Progenitor cell of endocrine pancreas (in vitro differentiated cells): ENCODE measurements around the gene MACROD2. TPM values are rescaled to one million over a fixed set of nuclear protein-coding genes. Genes with fewer than 3 reads are reported as not detected.

Experiments
- DNase-seq: peaks from one replicate; pipeline ENCODE4 v3.0.0; 2021; ENCODE audit warnings: low spot score; ENCODE audit not compliant: unreplicated experiment
- H3K27ac Mint-ChIP-seq: 2 replicates; pipeline ENCODE4 v1.8.0; 2021; ENCODE audit warnings: mild to moderate bottlenecking, moderate library complexity, mixed read lengths
- H3K27me3 Mint-ChIP-seq: 2 replicates; pipeline ENCODE4 v1.8.0; 2021; ENCODE audit warnings: mixed read lengths
- H3K36me3 Mint-ChIP-seq: 2 replicates; pipeline ENCODE4 v1.8.0; 2022; ENCODE audit warnings: mixed read lengths; ENCODE audit not compliant: insufficient read depth
- H3K4me1 Mint-ChIP-seq: 2 replicates; pipeline ENCODE4 v1.8.0; 2021; ENCODE audit warnings: low read depth, mixed read lengths
- H3K4me3 Mint-ChIP-seq: 2 replicates; pipeline ENCODE4 v1.8.0; 2021; ENCODE audit warnings: low read depth, mild to moderate bottlenecking, moderate library complexity, mixed read lengths
- H3K9me3 Mint-ChIP-seq: 2 replicates; pipeline ENCODE4 v1.8.0; 2021; ENCODE audit warnings: low read depth, mixed read lengths
- CTCF ChIP-seq: fragments of 200-600 bp; sonication (generic); IDR thresholded peaks from one replicate; pipeline ENCODE4 v1.5.0; 2021; ENCODE audit warnings: antibody characterized with exemption, mild to moderate bottlenecking; ENCODE audit not compliant: unreplicated experiment
- total RNA-seq: library from RNA; stranded (reverse); gene quantifications from 2 replicates; pipeline ENCODE4 v1.2.1, GENCODE V29; 2021

The MACROD2 gene
- total RNA-seq, 1 donor from 2014 or later, result 7.6 TPM

GRCh38 chr20:15033269-15033668 lies 1038.0 kb downstream of the MACROD2 start:
- H3K27me3 Mint-ChIP-seq, result peaks cover 13% of the 10 kb centered on the region
- DNase-seq, result no peak
- peaks cover 16% of the 10 kb centered on the region for H3K4me1 Mint-ChIP-seq
- no peaks in the 10 kb centered on the region for H3K9me3 Mint-ChIP-seq
- no peak overlapping the region for H3K4me3 Mint-ChIP-seq
- H3K36me3 Mint-ChIP-seq, result no peaks in the 10 kb centered on the region
- no peak for TF ChIP-seq CTCF
- H3K27ac Mint-ChIP-seq, result no peak overlapping the region

- no peaks in the 10 kb centered on the region for H3K9me3 Mint-ChIP-seq
- no peak overlapping the region for H3K4me3 Mint-ChIP-seq
- no peak for DNase-seq
- H3K27ac Mint-ChIP-seq, result no peak overlapping the region
- peaks cover 16% of the 10 kb centered on the region for H3K4me1 Mint-ChIP-seq
- peaks cover 9% of the 10 kb centered on the region for H3K27me3 Mint-ChIP-seq
- TF ChIP-seq CTCF, result no peak
- no peaks in the 10 kb centered on the region for H3K36me3 Mint-ChIP-seq
These were observed 1038.6 kb downstream of the MACROD2 start for GRCh38 chr20:15033891-15034290.

GRCh38 chr20:15036948-15037347 lies 1041.6 kb downstream of the MACROD2 start:
- no peaks in the 10 kb centered on the region for H3K36me3 Mint-ChIP-seq
- no peak for TF ChIP-seq CTCF
- H3K27ac Mint-ChIP-seq, result no peak overlapping the region
- H3K9me3 Mint-ChIP-seq, result peaks cover 2% of the 10 kb centered on the region
- DNase-seq, result no peak
- no peaks in the 10 kb centered on the region for H3K27me3 Mint-ChIP-seq
- H3K4me1 Mint-ChIP-seq, result peaks cover 18% of the 10 kb centered on the region
- no peak overlapping the region for H3K4me3 Mint-ChIP-seq

- no peak for TF ChIP-seq CTCF
- Mint-ChIP-seq H3K4me1 (peaks cover 4% of the 10 kb centered on the region), H3K4me3 (no peak overlapping the region), H3K9me3 (peaks cover 2% of the 10 kb centered on the region), H3K27ac (no peak overlapping the region), H3K36me3 (no peaks in the 10 kb centered on the region), H3K27me3 (peaks cover 2% of the 10 kb centered on the region)
- DNase-seq, result no peak
These were observed 1043.9 kb downstream of the MACROD2 start for GRCh38 chr20:15039088-15039752.

- no peak overlapping the region for H3K4me3 Mint-ChIP-seq
- peaks cover 2% of the 10 kb centered on the region for H3K9me3 Mint-ChIP-seq
- no peak for TF ChIP-seq CTCF
- no peaks in the 10 kb centered on the region for H3K36me3 Mint-ChIP-seq
- H3K4me1 Mint-ChIP-seq, result peaks cover 9% of the 10 kb centered on the region
- H3K27ac Mint-ChIP-seq, result no peak overlapping the region
- peaks cover 2% of the 10 kb centered on the region for H3K27me3 Mint-ChIP-seq
- no peak for DNase-seq
These were observed 1047.4 kb downstream of the MACROD2 start for GRCh38 chr20:15042723-15043122.
